ENCODE measurements around the gene CAPG. TPM values are rescaled to one million over a fixed set of nuclear protein-coding genes. Genes with fewer than 3 reads are reported as not detected.

Gene CAPG
- total RNA-seq, 1 donor from 2014 or later, result 61.1 TPM

DNA sequence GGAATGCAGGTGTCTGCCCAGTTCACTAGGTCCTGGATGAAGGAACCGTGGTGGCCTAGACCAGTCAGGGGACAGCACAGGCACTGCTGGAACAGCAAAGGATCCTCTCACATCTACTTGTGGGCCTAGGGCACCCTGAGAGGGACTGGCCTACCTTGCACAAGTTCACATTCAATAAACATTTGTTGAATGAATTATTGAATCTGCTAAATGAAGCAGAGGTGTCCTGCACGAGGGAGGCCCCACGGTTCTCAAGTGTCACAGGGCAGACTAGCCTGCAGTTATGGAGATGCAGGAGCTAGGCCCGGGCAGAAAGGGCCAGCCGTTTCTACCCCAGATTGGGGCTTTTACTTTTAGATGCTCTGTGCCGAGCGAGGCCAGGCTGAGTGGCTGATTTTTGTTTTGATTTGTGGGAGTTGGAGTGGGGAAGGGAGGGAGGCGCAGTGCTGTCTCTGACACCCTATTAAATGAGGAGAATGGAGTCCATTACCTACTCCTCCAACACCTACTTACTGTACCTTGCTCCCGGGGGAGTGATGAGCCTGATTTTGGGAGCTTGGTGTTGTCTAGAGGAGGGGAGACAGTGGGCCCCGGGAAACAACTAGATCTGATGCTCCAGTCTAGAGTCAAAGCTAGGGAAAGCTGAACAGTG, 26.8 kb upstream of the CAPG start:
- H3K27ac Mint-ChIP-seq, result peak overlapping the region; percentile 88
- no peaks in the 10 kb centered on the region for H3K27me3 Mint-ChIP-seq
- H3K36me3 Mint-ChIP-seq, result no peaks in the 10 kb centered on the region
- no peak for DNase-seq (ENCODE audit: extremely low spot score, unreplicated experiment)
- no peaks in the 10 kb centered on the region for H3K9me3 Mint-ChIP-seq
- peaks cover 21% of the 10 kb centered on the region for H3K4me1 Mint-ChIP-seq (ENCODE audit: unreplicated experiment)
- H3K4me3 Mint-ChIP-seq, result peak overlapping the region; percentile 86
- TF ChIP-seq, protein P1, sequence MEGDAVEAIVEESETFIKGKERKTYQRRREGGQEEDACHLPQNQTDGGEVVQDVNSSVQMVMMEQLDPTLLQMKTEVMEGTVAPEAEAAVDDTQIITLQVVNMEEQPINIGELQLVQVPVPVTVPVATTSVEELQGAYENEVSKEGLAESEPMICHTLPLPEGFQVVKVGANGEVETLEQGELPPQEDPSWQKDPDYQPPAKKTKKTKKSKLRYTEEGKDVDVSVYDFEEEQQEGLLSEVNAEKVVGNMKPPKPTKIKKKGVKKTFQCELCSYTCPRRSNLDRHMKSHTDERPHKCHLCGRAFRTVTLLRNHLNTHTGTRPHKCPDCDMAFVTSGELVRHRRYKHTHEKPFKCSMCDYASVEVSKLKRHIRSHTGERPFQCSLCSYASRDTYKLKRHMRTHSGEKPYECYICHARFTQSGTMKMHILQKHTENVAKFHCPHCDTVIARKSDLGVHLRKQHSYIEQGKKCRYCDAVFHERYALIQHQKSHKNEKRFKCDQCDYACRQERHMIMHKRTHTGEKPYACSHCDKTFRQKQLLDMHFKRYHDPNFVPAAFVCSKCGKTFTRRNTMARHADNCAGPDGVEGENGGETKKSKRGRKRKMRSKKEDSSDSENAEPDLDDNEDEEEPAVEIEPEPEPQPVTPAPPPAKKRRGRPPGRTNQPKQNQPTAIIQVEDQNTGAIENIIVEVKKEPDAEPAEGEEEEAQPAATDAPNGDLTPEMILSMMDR (conservative IDR thresholded peaks at IDR 0.05), result no peak

GRCh38 chr2:85435981-85436835, 26.0 kb upstream of the CAPG start:
- no peak for DNase-seq (ENCODE audit: extremely low spot score, unreplicated experiment)
- H3K9me3 Mint-ChIP-seq, result no peaks in the 10 kb centered on the region
- H3K27ac Mint-ChIP-seq, result peak overlapping the region; percentile 88
- no peaks in the 10 kb centered on the region for H3K27me3 Mint-ChIP-seq
- H3K4me1 Mint-ChIP-seq (ENCODE audit: unreplicated experiment), result peaks cover 29% of the 10 kb centered on the region
- no peaks in the 10 kb centered on the region for H3K36me3 Mint-ChIP-seq
- TF ChIP-seq, protein P1 (conservative IDR thresholded peaks at IDR 0.05), result peak; percentile 17
- peak overlapping the region; percentile 60 for H3K4me3 Mint-ChIP-seq

DNA sequence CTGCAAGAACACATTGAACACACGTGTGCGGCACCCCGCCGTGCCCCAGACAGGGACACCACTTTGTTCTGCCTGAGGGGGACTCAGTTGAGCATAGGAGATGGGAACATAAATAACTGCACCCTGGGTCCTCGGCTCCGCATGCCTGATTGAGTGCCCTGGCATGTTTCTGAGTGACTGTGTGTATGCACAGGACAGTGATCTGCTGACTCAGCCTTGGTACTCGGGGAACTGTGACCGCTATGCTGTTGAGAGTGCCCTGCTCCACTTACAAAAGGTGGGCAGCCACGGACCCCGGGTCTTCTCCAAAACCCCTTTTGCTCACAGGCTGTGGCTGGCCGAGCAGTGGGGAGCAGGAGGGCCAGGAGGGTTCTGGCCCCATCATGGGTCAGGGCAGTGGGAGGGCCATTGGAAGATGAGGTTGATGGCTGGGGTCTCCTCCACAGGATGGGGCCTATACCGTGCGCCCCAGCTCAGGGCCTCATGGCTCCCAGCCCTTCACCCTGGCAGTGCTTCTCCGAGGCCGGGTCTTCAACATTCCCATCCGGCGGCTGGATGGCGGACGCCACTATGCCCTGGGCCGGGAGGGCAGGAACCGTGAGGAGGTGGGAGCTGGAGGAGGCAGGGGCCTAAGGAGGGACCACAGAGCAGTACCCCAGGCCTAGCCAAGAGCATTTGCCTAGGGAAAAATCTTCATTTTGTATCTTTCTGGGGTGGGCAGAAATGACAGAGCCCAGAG, 25.2 kb upstream of the CAPG start:
- Mint-ChIP-seq H3K27ac (peak overlapping the region; percentile 36), H3K27me3 (no peaks in the 10 kb centered on the region), H3K36me3 (no peaks in the 10 kb centered on the region), H3K4me3 (no peak overlapping the region), H3K9me3 (no peaks in the 10 kb centered on the region), H3K4me1 (ENCODE audit: unreplicated experiment) (peaks cover 29% of the 10 kb centered on the region)
- no peak for DNase-seq (ENCODE audit: extremely low spot score, unreplicated experiment)
- TF ChIP-seq, protein P1 (conservative IDR thresholded peaks at IDR 0.05), result no peak

- H3K27me3 Mint-ChIP-seq, result no peaks in the 10 kb centered on the region
- DNase-seq (ENCODE audit: extremely low spot score, unreplicated experiment), result no peak
- peaks cover 29% of the 10 kb centered on the region for H3K4me1 Mint-ChIP-seq (ENCODE audit: unreplicated experiment)
- H3K27ac Mint-ChIP-seq, result no peak overlapping the region
- H3K9me3 Mint-ChIP-seq, result no peaks in the 10 kb centered on the region
- TF ChIP-seq, protein P1 (conservative IDR thresholded peaks at IDR 0.05), result no peak
- no peak overlapping the region for H3K4me3 Mint-ChIP-seq
- no peaks in the 10 kb centered on the region for H3K36me3 Mint-ChIP-seq
These were observed 24.5 kb upstream of the CAPG start for GRCh38 chr2:85434696-85435095.

GRCh38 chr2:85433511-85434089, 23.4 kb upstream of the CAPG start:
- H3K36me3 Mint-ChIP-seq, result no peaks in the 10 kb centered on the region
- no peaks in the 10 kb centered on the region for H3K9me3 Mint-ChIP-seq
- H3K27me3 Mint-ChIP-seq, result no peaks in the 10 kb centered on the region
- TF ChIP-seq, protein P1 (conservative IDR thresholded peaks at IDR 0.05), result no peak
- H3K27ac Mint-ChIP-seq, result peak overlapping the region; percentile 55
- peaks cover 31% of the 10 kb centered on the region for H3K4me1 Mint-ChIP-seq (ENCODE audit: unreplicated experiment)
- no peak for DNase-seq (ENCODE audit: extremely low spot score, unreplicated experiment)
- no peak overlapping the region for H3K4me3 Mint-ChIP-seq

Measured in type B pancreatic cell (in vitro differentiated cells).